ENCODE measurements around the gene EOGT. TPM values are rescaled to one million over a fixed set of nuclear protein-coding genes. Genes with fewer than 3 reads are reported as not detected.
A peak's percentile ranks its signal among the peaks of the same experiment; 100 is the strongest.

Gene EOGT
- 81.0 TPM for total RNA-seq

DNA sequence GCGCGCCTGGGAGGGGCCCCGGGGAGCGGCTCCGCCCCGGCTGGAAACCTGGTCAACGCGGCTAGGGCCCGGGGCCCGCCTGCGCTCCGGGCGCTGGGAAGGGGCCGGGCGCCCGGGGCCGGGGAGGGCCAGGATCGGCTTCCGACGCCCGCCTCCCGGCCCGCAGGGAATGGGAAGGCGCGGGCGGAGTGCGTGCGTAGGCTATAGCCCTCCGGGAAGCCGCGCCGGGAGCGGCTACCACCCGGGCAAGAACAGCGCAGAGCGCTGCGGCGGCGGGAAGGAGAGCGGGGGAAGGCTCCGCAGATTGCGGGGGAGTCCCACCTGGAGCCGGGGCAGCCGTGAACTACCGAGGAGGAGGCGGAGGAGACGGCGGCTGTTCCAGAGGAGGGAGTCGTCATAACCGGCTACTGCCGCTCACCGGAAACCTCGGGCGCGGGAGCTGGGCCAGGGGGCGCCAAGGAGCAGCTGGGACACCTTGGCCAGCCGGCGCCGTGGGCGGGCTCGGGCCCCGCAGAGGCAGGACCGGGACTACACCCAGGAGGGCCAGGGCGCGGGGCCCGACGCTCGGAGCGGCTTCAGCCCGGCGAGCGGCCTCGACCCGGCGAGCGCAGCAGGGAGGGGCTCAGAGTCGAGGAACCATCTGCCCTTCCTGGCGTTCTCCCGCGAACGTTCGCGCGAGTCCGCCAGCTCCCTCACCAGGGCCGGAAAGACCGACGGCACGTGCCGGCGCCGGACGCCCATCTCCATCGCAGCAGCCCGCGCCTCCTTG is at the start of gene EOGT:
TSS of gene EOGT (minus strand) at position 432 of the 769 bp plus-strand sequence. CDS start 3,838 bp downstream, outside the sequence.
- DNase-seq (ENCODE audit: low spot score) = peak; percentile 92

DNA sequence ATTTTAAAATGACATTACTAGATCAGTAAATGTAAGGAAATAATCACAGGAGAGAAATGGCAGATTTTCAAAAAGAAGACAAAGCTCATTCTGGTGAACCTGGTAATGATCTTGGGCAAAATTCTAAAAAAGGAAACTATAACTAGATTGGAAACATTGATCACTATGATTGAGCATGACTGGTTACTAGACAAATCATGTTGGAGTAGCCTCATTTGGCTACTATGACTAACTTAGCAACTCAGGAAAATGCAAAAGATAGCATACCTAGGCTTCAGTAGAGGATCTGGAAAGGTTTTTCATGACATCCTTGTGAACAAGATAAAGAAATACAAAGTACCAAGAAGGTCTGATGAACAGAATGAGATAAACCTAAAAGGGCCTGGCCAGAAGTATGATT is 46.2 kb upstream of the EOGT start:
- DNase-seq (ENCODE audit: low spot score) = no peak

DNA sequence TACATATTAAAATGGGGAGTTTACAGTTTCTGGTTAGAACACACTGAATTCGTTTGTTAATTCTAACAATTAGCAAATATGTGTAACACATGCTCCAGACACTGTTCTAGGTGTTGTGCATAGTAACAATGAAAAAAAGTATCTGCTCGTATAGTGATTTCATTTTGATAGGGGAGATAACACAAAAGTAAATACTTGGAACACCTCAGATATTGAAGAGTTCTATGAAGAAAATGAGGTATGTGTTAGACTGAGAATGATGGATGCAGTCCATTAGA is 45.4 kb upstream of the EOGT start:
- DNase-seq (ENCODE audit: low spot score) = no peak

DNA sequence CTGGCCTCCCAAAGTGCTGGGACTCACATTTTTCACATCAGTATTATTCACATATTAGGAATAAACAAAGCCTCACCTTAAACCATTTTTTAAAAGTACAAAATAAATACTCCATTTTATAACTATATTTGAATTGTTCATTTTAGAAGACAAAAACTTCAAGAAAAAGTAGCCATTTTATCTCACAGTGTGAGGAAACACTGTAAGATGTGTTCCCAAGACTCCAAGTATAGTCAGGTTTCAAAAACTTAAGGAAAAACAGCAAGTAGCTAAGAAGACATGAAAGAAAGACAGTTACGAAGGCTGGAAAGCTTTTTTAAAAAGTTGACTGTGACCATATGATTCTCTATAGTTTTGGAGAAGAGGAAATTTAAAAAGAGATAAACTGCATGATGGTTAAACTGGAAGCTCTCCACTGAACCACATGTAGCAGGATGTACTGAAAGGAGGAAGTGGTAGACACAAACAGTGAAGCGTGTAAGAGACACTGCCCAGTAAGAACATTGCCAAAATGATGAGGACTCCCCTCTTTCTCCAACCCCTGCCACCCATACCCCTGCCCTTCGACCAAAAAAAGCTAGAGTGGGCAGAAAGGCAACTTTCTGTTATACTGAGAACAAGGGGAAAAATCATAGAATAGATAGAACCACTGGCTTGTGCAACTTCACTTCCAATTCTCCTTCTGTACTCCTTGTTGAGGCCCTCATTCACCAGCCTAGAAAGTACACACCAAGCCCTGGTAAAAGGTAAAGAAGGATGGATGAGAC is 44.9 kb upstream of the EOGT start:
- no peak for DNase-seq (ENCODE audit: low spot score)

DNA sequence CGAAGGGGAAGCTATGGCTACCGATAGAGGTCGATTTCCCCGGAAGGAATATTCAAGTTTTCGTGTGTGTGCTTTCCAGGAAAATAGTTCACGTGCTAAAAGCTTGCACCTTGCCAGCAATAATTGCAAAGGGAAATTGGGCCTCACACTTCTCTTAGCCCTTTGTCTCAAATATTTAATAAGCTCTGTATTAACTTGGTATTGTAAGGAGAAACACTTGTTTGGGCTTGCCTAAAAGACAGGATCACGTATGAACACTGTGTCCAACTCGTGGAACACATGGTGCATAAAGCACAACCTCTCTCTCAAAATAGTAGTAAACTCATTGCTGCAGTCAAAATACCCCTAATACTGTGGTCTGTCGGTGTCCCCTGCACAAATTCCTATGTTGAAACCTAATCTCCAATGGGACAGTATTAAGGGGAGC is 39.0 kb upstream of the EOGT start:
- no peak for DNase-seq (ENCODE audit: low spot score)

DNA sequence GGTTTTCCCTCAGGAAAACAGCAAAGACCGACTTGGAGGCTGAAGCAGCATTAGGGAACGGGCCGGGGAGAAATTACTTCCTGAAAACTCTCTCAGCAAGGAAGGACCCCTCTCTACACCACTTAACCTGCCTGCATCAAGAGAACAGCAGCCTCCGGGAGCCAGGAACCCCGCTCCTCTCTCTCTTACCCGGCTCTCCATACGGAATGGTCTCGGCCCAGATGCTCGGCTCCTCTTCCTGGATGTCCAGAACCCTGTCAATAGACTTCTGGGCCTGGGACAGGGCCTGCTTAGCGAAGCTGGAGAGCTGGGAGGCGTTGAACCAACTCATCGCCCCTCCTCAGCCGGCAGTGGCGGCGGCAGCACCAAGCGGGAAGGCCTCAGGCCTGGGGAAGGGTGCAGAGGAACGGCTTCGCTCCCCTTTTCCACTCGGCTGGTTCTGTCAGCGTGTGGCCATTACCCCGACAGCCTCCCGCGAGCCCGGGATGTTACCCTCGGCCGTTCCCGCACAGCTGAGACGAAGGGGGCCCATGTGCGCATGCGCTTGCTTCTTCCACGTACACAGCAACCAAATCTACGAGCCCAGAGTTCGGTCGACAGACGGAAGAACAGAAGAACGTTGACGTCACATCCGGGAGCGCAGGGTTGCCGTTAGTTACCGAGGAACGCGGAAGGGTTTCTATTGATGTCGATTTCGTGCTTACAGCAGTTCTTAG is 38.4 kb upstream of the EOGT start, which contains the start of gene TMF1:
TSS of gene TMF1 (minus strand) at position 578 of the 716 bp plus-strand sequence. CDS start at position 331, 247 bp downstream.
- DNase-seq (ENCODE audit: low spot score) = peak; percentile 98

DNA sequence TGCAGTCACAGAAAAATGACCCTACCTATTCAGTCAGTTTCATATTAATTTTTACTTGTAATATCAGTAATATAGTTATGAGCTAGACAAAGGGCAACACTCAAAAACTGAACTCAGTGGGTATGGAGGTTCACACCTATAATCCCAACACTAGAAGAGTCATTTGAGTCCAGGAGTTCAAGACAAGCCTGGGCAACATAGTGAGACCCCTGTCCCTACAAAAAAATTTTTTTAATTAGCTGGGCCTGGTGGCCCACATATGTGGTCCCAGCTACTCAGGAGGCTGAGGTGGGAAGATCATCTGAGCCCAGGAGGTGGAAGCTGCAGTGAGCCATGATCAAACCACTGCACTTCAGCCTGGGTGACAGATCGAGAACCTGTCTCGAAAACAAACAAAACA is 35.5 kb upstream of the EOGT start:
- no peak for DNase-seq (ENCODE audit: low spot score)

DNA sequence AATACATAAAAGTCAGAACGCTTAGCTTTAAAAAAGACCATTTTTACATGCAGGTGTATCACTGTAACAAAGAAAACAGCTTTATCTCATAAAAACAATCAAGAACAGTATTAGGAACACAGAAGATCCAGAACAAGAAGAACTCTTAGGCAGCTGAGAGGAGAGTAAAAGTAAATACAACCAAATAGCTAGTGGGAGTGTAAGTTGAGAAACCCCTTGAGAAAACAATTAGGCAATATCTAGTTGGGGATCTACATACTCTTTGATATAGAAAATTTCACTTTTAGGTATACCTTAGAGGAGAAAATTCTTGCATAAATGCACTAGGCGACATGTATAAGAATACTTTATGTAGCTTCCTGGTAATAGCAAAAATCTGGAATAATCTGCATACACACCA is 31.1 kb upstream of the EOGT start:
- no peak for DNase-seq (ENCODE audit: low spot score)

DNA sequence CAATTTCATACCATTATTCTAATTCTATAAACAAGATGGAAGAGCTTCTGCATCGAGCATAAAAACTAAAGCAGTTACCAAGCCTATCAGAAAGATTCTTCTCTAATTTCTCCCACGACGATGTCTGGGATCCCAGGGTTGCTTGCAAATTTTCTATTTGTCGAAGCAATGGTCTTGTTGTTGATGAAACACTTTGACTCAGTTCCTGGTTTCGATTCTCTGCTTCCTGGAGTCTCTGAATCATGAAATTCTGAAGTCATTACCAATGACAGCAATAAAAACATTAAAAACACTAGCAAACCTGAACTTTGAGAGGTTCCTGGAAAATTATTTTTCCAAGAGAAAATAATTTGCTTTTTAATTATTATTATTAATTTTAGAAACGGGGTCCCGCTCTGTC is 20.0 kb upstream of the EOGT start:
- DNase-seq (ENCODE audit: low spot score) = no peak

DNA sequence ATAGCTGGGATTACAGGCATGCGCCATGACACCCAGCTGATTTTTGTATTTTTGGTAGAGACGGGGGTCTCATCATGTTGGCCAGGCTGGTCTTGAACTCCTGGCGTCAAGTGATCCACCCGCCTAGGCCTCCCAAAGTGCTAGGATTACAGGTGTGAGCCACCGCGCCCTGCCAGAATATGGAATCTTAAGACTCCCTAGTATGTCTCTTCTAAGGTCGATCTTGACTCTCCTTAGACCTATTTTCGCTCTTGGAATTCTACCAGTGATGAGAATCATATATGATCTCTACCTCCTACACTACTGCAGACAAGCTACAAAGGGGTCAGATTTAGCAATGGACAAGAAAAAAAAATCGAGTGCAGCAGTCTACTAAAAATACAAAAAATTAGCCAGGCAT is 19.3 kb upstream of the EOGT start:
- DNase-seq (ENCODE audit: low spot score) = no peak

DNA sequence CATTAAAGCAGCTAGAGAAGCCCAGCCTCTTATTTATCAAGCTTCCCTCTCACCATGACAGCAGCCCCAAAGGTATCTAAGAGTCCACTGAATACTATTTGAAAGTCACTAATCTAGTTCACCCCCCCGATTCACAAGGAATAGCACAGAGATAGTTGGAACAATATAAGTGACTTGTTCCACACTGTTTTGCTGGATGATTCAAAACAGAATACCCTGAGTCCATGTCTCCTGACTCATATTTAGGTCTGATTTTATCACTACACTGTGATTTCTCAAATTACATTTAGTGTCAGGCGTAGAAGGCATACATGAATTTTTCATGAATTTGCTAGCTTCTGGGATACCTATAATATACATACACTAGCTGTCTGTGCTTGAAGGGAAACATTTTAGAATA is 18.7 kb upstream of the EOGT start:
- DNase-seq (ENCODE audit: low spot score) = no peak

DNA sequence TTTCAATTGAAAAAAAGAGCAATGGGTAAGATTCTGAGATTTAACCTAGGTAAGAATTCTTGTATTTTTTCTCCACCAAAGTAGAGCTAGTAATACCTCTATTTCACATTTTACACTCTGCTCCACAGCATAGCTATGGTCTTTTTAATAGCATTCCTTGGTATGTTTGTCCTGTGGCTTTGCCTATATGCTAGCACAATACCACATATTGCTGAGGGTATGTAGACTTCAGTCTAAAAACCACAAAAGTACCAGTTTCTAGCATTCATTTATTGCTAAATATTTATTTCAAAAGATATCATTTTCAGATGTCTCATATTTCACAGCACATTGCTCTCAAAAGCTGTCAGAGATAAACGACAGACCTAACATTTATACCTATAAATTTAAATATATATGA is 18.2 kb upstream of the EOGT start:
- DNase-seq (ENCODE audit: low spot score) = no peak

DNA sequence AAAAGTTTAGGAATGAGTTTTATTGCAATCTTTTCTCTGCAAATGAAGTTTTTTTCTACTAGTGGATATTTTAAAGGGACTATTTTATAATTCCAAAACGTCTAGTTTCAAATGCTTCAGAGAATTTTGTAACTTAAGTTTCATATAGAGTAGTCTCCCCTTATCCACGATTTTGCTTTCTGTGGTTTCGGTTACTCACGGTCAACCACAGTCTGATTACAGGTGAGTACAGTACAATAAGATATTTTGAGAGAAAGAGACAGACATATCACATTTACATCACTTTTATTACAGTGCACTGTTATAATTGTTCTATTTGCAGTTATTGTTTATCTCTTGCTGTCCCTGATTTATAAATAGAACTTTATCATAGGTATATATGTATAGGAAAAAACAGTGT is 7.4 kb upstream of the EOGT start:
- no peak for DNase-seq (ENCODE audit: low spot score)

DNA sequence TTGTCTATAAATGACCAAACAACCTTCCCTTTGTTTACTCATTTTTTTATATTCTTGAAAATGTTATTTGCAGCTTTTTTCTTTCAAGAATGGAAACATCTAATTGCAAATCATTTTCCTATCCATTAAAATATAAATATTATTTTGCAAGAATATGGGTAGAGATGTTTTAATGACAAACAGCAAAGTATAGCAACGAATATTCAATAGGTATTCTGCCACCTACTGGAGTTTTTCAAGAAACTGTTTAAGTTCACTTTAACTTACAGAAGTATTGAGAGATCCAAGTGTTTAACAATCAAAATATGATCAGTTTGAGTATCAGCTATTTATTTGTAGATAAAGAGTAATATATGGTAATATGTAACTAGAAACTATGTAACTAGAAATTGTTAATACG is 6.9 kb upstream of the EOGT start:
- no peak for DNase-seq (ENCODE audit: low spot score)

DNA sequence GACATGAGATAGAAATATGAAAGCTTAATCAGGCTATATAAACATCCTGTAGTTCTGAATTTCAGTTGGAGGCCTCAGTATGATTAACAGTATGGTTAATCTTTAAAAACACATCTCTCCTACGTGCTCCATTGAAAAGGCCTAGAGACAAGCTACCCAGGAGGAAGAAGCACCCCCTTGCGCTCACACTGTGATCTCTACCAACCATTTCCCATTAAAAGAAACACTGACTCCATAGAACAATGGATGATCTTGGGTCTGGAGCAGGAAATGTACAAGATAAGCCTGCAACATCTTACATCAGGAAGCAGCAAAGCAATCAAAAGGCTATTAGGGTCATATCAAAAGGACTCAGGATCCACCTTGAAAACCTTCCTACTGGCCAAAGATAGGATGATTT is 3.4 kb upstream of the EOGT start:
- DNase-seq (ENCODE audit: low spot score) = no peak

DNA sequence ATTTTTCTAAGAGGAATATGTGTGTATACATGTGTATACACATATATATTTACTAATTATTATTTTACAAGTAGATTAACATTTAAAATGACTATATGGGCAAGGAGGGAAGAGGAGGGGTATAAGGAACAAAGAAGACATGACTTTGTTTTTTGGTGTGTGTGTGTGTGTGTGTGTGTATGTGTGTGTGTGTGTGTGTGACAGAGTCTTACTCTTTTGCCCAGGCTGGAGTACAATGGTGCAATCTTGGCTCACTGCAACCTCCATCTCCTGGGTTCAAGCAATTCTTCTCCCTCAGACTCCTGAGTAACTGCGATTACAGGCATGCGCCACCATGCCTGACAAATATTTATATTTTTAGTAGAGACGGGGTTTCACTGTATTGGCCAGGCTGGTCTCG is 2.6 kb upstream of the EOGT start:
- DNase-seq (ENCODE audit: low spot score) = no peak

DNA sequence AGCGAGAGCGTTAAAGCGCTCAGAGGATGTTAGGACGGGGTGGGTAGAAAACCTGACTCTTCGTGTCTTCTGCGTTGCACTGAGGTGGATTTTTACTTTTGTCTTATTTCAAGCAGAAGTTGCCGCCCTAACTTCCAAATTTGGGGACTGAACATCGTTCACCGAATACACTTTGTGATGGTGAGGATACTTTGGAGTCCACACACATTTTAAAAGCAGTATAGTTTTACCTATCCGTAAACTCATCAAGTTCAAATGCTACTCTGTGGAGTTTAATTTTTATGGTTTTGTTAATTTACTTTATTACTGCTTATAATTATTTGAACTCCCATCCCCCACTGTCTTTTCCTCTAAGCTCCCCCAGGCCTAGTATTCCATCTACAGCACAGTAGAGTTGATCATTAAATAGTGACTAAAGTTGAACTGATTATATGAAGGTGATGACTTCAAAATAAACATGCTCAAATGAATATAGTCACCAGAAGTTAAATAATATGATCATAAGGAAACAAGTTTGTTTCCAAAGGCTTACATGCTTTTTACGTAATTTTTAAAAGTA is 617 bp upstream of the EOGT start:
- DNase-seq (ENCODE audit: low spot score) = no peak

DNA sequence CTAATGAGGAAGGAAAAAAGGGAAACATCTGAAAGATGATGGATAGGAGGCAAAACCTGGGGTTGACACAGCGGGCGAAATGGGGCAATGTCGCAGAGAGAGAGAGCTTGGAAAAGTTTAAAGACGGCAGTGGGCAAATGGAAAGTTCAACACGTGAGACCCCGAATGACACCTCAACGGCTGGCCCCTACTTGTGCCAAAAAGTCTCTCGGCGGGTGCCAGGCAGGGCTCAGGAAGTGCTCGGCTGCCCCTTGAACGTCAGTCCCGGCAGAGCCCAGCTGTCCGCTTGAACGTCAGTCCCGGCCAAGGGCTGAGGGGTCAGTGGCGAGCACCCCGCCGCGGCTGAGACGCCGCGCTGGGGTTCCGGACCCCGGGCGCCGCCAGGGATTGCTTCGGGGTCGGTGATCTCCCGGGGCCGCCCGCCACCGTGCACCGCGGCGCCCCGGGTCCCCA is 658 bp downstream of the EOGT start:
- peak; percentile 51 for DNase-seq (ENCODE audit: low spot score)

DNA sequence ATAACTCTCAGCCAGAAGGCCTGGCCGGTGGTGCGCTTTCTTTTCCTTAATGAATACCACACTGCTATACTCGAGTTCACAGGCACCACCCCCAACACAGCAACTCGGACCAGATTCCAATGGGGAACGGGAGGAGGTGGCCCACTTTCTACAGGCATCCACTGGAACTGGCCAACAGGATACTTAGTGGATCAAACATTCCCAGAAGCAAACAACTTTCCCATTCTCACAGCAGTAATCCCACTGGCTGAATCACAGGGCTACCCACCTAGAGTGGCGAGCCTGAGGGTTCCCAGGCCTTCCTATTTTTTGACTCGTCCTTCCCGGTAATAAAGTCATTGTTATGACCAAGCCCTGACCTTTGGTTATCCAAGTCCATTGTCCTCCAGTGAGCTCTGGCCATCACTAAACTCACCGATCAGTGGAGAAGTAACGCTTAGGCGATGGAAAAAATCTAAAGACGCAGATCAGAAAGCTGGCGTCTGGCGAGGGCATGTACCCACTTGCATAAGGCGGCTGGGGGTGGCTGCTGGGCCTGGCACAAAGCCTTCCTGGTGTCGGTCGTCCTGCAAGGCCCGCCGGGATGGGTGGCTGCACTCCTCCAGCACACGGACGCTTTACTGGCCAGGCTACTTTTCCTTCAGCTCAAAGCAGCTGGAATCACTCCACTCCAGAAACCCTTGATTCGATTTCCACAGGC is 1.2 kb downstream of the EOGT start:
- DNase-seq (ENCODE audit: low spot score) = peak; percentile 81

DNA sequence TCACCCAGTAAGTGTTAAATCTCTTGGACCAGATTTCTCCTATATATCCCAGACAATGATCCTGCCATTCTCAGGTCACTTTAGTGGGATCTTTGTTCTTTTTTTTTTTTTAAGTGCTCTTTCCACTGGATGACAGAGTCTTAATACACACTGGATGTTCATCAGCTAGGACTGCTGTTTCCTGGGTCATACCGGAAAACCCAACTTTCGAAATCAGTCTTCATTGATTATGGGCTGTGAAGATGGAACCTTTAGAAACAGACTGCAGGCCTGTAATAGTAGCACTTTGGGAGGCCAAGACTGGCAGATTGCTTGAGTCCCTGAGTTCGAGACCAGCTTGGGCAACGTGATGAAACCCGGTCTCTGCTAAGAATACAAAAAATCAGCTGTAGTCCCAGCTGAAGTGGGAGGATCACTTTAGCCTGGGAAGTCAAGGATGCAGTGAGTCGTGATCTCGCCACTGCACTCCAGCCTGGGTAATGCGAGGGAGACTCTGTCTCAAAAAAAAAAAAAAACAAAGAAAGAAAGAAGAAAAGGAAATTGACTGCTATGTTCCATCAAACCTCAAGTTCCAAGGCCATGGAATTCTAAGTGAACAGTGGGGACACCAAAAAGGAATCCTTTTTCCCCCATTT is 2.3 kb downstream of the EOGT start:
- no peak for DNase-seq (ENCODE audit: low spot score)

Measured in ureter (tissue), 1 donor.